ENCODE data around the gene OSBPL1A. TPM values are rescaled to one million over a fixed set of nuclear protein-coding genes. Genes with fewer than 3 reads are reported as not detected.

Gene OSBPL1A
- total RNA-seq, 1 donor, result 23.3 TPM

GRCh38 chr18:24372279-24372872 lies 25.2 kb downstream of the OSBPL1A start:
- no peak overlapping the region for H3K4me3 ChIP-seq (ENCODE audit: low read depth, low read length)
- TF ChIP-seq CTCF (IDR thresholded peaks at IDR 0.05; ENCODE audit: insufficient read depth, low read depth, low read length), result no peak
- DNase-seq (ENCODE audit: low read depth), result no peak

- no peak for TF ChIP-seq CTCF (IDR thresholded peaks at IDR 0.05; ENCODE audit: insufficient read depth, low read depth, low read length)
- H3K4me3 ChIP-seq (ENCODE audit: low read depth, low read length), result no peak overlapping the region
- DNase-seq (ENCODE audit: low read depth), result no peak
Observed at GRCh38 chr18:24370120-24370519, 27.5 kb downstream of the OSBPL1A start.

- H3K4me3 ChIP-seq (ENCODE audit: low read depth, low read length), result no peak overlapping the region
- DNase-seq (ENCODE audit: low read depth), result no peak
- TF ChIP-seq CTCF (IDR thresholded peaks at IDR 0.05; ENCODE audit: insufficient read depth, low read depth, low read length), result no peak
Observed at GRCh38 chr18:24369426-24369825, 28.2 kb downstream of the OSBPL1A start.

GRCh38 chr18:24368749-24369148 lies 28.9 kb downstream of the OSBPL1A start:
- TF ChIP-seq CTCF (IDR thresholded peaks at IDR 0.05; ENCODE audit: insufficient read depth, low read depth, low read length), result no peak
- DNase-seq (ENCODE audit: low read depth), result no peak

GRCh38 chr18:24366328-24366727 lies 31.3 kb downstream of the OSBPL1A start:
- no peak for TF ChIP-seq CTCF (IDR thresholded peaks at IDR 0.05; ENCODE audit: insufficient read depth, low read depth, low read length)
- no peak for DNase-seq (ENCODE audit: low read depth)

More at GRCh38 chr18:24368749-24369148, 28.9 kb downstream of the OSBPL1A start:
- H3K4me3 ChIP-seq (ENCODE audit: low read depth, low read length), result no peak overlapping the region

GRCh38 chr18:24364177-24364576 lies 33.4 kb downstream of the OSBPL1A start:
- H3K4me3 ChIP-seq (ENCODE audit: low read depth, low read length), result no peak overlapping the region
- no peak for TF ChIP-seq CTCF (IDR thresholded peaks at IDR 0.05; ENCODE audit: insufficient read depth, low read depth, low read length)
- DNase-seq (ENCODE audit: low read depth), result no peak

More at GRCh38 chr18:24366328-24366727, 31.3 kb downstream of the OSBPL1A start:
- H3K4me3 ChIP-seq (ENCODE audit: low read depth, low read length), result no peak overlapping the region

GRCh38 chr18:24362757-24363156 lies 34.9 kb downstream of the OSBPL1A start:
- TF ChIP-seq CTCF (IDR thresholded peaks at IDR 0.05; ENCODE audit: insufficient read depth, low read depth, low read length), result no peak
- H3K4me3 ChIP-seq (ENCODE audit: low read depth, low read length), result no peak overlapping the region
- DNase-seq (ENCODE audit: low read depth), result no peak

All from fibroblast of villous mesenchyme (primary cell).